ENCODE data around the gene GLYATL1B. TPM values are rescaled to one million over a fixed set of nuclear protein-coding genes. Genes with fewer than 3 reads are reported as not detected.

The GLYATL1B gene
- total RNA-seq, 1 donor from 2014 or later = not detected

Other genes starting within 250 kb of the GLYATL1B start
- gene GLYATL2, start 241.6 kb upstream of the GLYATL1B start, total RNA-seq = not detected in 2 replicates
- gene GLYATL1, start 146.8 kb upstream of the GLYATL1B start, total RNA-seq = not detected in 2 replicates
- 18.0 and 30.9 TPM in 2 replicates for gene FAM111B, start 20.9 kb downstream of the GLYATL1B start, total RNA-seq
- 42.2 and 106 TPM in 2 replicates for gene FAM111A, start 56.5 kb downstream of the GLYATL1B start, total RNA-seq
- 0.20 and 0.21 TPM in 2 replicates for gene DTX4, start 85.8 kb downstream of the GLYATL1B start, total RNA-seq
- not detected in 2 replicates for gene MPEG1, start 126.6 kb downstream of the GLYATL1B start, total RNA-seq

Measured in pulmonary artery endothelial cell (primary cell).